ENCODE measurements around the gene HAPLN3.

Gene HAPLN3

DNA sequence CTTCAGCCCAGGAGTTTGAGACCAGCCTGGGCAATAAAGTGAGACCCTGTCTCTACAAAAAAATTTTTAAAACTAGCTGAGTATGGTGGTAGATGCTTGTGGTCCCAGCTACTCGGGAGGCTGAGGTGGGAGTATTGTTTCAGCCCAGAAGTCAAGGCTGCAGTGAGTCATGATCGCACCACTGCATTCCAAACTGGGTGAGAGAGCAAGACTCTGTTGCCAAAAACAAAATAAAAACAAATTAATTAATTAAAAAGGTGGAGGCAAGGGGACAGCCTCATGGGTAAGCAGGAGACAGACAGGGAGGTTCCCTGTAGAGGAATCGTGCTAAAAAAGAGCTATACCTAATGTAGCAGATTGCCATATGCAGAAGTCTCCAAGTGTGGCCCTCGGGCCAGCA lies 12.6 kb downstream of the HAPLN3 start:
- no peak for DNase-seq (ENCODE audit: extremely low spot score)
- TF ChIP-seq, protein P1, sequence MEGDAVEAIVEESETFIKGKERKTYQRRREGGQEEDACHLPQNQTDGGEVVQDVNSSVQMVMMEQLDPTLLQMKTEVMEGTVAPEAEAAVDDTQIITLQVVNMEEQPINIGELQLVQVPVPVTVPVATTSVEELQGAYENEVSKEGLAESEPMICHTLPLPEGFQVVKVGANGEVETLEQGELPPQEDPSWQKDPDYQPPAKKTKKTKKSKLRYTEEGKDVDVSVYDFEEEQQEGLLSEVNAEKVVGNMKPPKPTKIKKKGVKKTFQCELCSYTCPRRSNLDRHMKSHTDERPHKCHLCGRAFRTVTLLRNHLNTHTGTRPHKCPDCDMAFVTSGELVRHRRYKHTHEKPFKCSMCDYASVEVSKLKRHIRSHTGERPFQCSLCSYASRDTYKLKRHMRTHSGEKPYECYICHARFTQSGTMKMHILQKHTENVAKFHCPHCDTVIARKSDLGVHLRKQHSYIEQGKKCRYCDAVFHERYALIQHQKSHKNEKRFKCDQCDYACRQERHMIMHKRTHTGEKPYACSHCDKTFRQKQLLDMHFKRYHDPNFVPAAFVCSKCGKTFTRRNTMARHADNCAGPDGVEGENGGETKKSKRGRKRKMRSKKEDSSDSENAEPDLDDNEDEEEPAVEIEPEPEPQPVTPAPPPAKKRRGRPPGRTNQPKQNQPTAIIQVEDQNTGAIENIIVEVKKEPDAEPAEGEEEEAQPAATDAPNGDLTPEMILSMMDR (IDR thresholded peaks at IDR 0.05; ENCODE audit: control extremely low read depth, extremely low read depth, low read depth, missing control alignments), result no peak
- POLR2A ChIA-PET, result no interaction called here
- CTCF ChIA-PET, result interaction anchor here (2.6 kb wide), 1 partner anchor 22 kb away, joined by 14 read pairs; no protein-coding TSS in a partner anchor

DNA sequence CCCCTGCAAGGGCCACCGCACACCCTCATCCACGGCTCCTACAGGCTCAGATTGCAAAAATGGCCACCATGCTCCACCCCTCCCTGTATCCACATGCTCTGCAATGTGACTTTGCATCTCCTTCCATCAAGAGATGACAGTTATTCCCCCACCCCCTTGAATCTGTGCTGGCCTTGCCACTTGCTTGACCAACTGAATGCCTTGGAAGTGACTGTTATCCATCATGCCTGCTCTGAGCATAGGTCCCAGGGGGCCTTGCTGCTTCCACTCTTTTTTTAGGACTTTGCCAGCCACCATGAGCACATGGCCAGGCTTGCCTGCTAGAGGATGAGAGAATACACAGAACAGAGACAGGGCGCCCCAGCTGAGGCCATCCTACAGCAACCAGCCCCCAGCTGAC lies 13.6 kb downstream of the HAPLN3 start:
- DNase-seq (ENCODE audit: extremely low spot score), result no peak
- TF ChIP-seq, protein P1 (IDR thresholded peaks at IDR 0.05; ENCODE audit: control extremely low read depth, extremely low read depth, low read depth, missing control alignments), result no peak
- ChIA-PET POLR2A (no interaction called here), CTCF (interaction anchor here (2.6 kb wide), 1 partner anchor 23 kb away, joined by 14 read pairs; no protein-coding TSS in a partner anchor)

DNA sequence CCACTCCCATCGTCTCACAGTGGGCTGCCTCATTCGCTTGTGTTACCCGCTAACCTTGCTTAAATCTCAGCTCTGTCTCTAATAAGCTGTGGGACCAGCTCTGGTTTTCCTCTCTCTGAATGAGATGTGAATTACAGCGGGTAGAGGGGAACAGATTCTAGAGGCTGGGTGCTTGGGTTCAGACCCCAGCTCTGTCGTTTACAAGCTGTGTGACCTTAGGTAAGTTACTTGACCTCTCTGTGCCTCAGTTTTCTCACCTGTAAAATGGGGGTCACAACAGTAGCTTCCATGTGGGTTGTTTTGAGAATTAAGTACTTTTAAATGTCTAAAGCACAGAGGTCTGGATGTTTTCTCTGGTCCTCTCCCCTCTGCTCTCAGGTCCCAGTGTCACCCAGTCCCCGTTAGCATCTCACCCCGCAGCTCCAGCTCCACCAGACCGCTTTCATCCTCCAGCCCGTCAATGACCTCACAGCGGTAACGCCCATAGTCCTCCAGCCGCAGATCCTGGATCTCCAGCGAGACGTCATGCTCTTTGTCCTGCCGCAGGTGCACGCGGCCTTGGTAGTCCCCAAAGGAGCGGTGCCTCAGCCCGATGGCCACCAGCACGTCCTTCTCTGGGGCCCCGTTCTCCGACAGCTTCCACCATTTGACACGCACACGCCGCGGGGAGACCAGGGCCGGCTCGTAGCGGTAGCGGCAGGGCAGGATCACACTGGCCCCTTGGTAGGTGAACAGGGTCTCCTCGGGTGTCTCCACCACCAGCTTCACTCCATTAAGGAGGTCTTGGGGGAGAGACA lies 14.2 kb downstream of the HAPLN3 start:
- CTCF ChIA-PET, result interaction anchor here (0.6 to 2.6 kb wide), 4 partner anchors 10 to 35 kb away, joined by 3 to 14 read pairs (median 4); no protein-coding TSS in a partner anchor
- TF ChIP-seq, protein P1 (IDR thresholded peaks at IDR 0.05; ENCODE audit: control extremely low read depth, extremely low read depth, low read depth, missing control alignments), result no peak
- POLR2A ChIA-PET, result no interaction called here
- DNase-seq (ENCODE audit: extremely low spot score), result no peak

DNA sequence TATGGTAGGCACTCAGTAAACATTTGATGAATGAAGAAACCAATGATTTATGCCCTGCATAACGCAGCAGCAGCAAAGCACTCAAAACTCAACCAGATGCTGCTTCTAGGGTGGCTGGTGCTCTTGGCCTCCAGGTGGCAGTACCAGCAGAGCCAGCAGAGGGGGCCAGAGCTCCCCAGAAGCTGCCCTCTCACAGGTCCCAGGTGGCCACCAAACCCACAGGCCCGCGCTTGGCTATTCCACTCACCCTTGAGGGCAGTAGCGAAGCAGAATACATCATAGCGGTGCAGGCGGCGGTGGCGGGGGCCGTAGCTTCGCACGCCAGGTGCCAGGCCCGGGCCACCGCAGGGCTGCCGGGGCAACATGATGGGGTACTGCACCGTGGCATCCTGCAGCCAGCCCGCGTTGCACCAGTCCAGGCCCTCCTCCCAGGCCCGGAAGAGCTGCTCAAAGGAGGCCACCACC lies 16.6 kb downstream of the HAPLN3 start:
- TF ChIP-seq, protein P1 (IDR thresholded peaks at IDR 0.05; ENCODE audit: control extremely low read depth, extremely low read depth, low read depth, missing control alignments), result peak; percentile 61

DNA sequence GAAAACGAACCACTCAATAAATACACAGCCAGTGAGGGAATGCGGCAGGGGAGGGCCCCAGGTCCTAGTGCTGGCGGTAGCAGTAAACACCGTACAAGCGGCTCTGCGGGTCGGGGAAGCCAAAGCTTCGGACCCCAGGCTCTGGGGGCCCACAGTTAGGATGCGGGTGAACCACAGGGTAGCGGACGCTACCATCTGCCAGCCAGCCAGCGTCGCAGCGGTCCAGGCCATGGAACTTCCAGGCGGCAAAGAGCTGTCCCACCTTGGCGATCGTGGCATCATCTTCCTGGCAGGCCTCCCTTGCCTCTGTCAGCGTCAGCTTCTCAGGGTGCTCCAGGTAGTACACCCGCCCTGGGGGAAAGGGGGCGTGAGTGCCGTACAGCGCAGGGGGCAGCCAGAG lies 17.4 kb downstream of the HAPLN3 start:
- TF ChIP-seq, protein P1 (IDR thresholded peaks at IDR 0.05; ENCODE audit: control extremely low read depth, extremely low read depth, low read depth, missing control alignments), result no peak
- no peak for DNase-seq (ENCODE audit: extremely low spot score)
- POLR2A ChIA-PET, result no interaction called here
- CTCF ChIA-PET, result interaction anchor here (0.9 to 2.3 kb wide), 10 partner anchors 8 to 149 kb away, joined by 3 to 14 read pairs (median 4); no protein-coding TSS in a partner anchor

More for the DNA sequence above, 16.6 kb downstream of the HAPLN3 start:
- ChIA-PET POLR2A (no interaction called here), CTCF (interaction anchor here (0.8 to 2.3 kb wide), 14 partner anchors 9 to 149 kb away, joined by 3 to 14 read pairs (median 4); no protein-coding TSS in a partner anchor)
- peak; percentile 77 for DNase-seq (ENCODE audit: extremely low spot score)

DNA sequence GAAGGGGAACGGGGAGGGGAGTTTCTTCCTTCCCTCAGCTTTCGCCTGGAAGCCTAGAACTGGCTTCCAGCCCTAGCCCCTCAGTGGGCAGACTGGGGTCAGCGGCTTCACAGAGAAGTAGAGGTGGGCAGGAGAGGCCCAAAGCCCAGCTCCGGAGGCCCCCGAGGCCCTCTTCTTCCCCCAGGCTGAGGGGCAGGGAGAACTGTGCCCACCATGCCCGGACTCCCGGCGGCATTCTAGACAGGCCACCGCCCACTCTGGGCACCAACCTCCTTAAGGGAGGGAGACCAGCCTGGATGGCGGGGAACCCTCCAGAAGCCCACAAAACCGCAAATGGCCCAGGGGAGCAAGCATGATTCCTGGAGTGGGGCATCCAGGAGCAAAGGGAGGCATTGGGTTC lies 17.9 kb downstream of the HAPLN3 start:
- DNase-seq (ENCODE audit: extremely low spot score), result no peak
- TF ChIP-seq, protein P1 (IDR thresholded peaks at IDR 0.05; ENCODE audit: control extremely low read depth, extremely low read depth, low read depth, missing control alignments), result no peak
- CTCF ChIA-PET, result interaction anchor here (2.3 kb wide), 1 partner anchor 28 kb away, joined by 14 read pairs; no protein-coding TSS in a partner anchor
- POLR2A ChIA-PET, result no interaction called here
